22Rv1 (cell line): ENCODE results near the gene NFYC.
A peak's percentile ranks its signal among the peaks of the same experiment; 100 is the strongest.

Experiments
- H3K27ac ChIP-seq: fragments of 450-650 bp; 2 replicates; pipeline ENCODE4 v1.5.1; 2017
- CTCF ChIP-seq: fragments of 450-650 bp; IDR thresholded peaks from 2 replicates; pipeline ENCODE4 v1.5.1; 2017; ENCODE audit warnings: mild to moderate bottlenecking
- ZFX ChIP-seq: fragments of 450-650 bp; IDR thresholded peaks from 2 replicates; pipeline ENCODE4 v1.6.1; 2017; ENCODE audit warnings: antibody characterized with exemption, borderline replicate concordance

Gene NFYC

GRCh38 chr1:40668769-40669525, 22.6 kb upstream of the NFYC start:
- TF ChIP-seq ZFX (no peak), CTCF (peak; percentile 96)
- H3K27ac ChIP-seq, result no peak overlapping the region

- no peak for TF ChIP-seq ZFX
- no peak for TF ChIP-seq CTCF
- H3K27ac ChIP-seq, result no peak overlapping the region
Measured at GRCh38 chr1:40673452-40673851, 18.1 kb upstream of the NFYC start.

DNA sequence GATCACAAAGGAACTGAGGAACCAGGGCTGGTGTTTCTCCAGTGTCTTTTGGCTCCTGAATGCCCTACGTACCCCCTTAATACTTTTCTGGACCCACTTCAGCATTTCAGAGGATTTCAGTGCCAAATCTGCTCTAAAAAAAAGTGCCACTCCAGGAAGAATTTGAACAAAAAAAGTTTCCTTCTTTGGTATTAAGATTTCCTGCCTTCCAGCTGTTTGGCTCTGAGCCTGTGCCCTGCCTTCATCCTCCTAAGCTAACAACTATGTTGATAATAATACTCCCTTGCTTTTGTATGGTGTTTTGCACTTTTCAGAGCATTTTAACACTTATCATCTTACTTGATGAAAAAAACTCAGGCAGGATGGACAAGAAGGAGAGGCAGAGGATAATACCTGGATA, 15.0 kb upstream of the NFYC start:
- no peak overlapping the region for H3K27ac ChIP-seq
- TF ChIP-seq CTCF (no peak), ZFX (no peak)

GRCh38 chr1:40679165-40679953, 12.1 kb upstream of the NFYC start:
- H3K27ac ChIP-seq, result no peak overlapping the region
- TF ChIP-seq ZFX (no peak), CTCF (no peak)

- no peak for TF ChIP-seq CTCF
- H3K27ac ChIP-seq, result peak overlapping the region; percentile 53
Measured at GRCh38 chr1:40684669-40685068, 6.8 kb upstream of the NFYC start.

DNA sequence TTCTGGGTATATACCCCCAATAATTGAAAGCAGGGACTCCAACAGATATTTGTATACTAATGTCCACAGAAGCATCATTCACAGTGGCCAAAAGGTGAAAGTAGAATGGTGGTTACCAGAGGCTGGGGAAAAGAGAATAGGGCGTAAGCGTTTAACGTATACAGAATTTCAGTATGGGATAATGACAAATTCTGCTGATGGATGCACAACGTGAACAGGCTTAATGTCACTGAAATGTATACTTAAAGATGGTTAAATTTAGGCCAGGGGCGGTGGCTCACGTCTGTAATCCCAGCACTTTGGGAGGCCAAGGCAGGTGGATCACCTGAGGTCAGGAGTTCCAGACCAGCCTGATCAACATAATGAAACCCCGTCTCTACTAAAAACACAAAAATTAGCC, 4.4 kb upstream of the NFYC start:
- peak overlapping the region; percentile 98 for H3K27ac ChIP-seq
- TF ChIP-seq ZFX (no peak), CTCF (no peak)

DNA sequence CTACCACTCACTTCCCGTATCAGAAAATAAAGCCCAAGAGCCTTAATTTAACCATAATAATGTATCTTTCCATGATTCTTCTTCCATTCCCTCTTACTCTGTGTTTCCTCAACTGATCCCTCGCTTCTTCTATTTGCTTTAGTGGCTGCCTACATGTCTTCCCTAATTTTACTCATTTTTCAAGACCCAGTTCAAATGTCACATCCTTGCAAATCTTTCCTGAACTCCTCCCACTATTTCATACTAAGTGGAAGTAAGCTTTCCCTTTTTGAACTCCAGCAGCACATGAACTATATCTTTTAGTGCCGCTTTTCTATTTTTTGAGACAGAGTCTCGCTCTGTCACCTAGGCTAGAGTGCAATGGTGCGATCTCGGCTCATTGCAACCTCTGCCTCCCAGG, 3.8 kb upstream of the NFYC start:
- H3K27ac ChIP-seq, result peak overlapping the region; percentile 98
- TF ChIP-seq ZFX, result no peak
- no peak for TF ChIP-seq CTCF
